Adipocyte (in vitro differentiated cells): ENCODE data around the gene GNB1.
"Not testable (repeated sequence)": the region's sequence is repeated elsewhere in the genome, so short reads cannot be mapped to it uniquely, and the experiment has no call there.

Source experiments
- DNase-seq: peaks from one replicate; pipeline ENCODE4 v3.0.0-alpha.2; 2015; ENCODE audit warnings: low read depth
- H3K27me3 ChIP-seq: replicated peaks from 2 replicates; pipeline ENCODE4 v1.7.0; 2013; ENCODE audit warnings: mild to moderate bottlenecking, low read length, moderate library complexity; ENCODE audit not compliant: control insufficient read depth, insufficient read depth
- H3K36me3 ChIP-seq: 2 replicates; pipeline ENCODE4 v1.7.0; 2013; ENCODE audit warnings: low read length, mild to moderate bottlenecking, moderate library complexity; ENCODE audit not compliant: control insufficient read depth, insufficient read depth, severe bottlenecking
- H3K4me1 ChIP-seq: 2 replicates; pipeline ENCODE4 v1.7.0; 2013; ENCODE audit warnings: mild to moderate bottlenecking, low read length, moderate library complexity; ENCODE audit not compliant: control insufficient read depth, insufficient read depth
- H3K4me3 ChIP-seq: 2 replicates; pipeline ENCODE4 v1.7.0; 2013; ENCODE audit warnings: mild to moderate bottlenecking, low read length, moderate library complexity
- H3K9ac ChIP-seq: 2 replicates; pipeline ENCODE4 v1.7.0; 2013; ENCODE audit warnings: mild to moderate bottlenecking, low read length, moderate library complexity
- H3K9me3 ChIP-seq: 2 replicates; pipeline ENCODE4 v1.7.0; 2013; ENCODE audit warnings: mild to moderate bottlenecking, low read length, moderate library complexity; ENCODE audit not compliant: control insufficient read depth

GNB1 gene

DNA sequence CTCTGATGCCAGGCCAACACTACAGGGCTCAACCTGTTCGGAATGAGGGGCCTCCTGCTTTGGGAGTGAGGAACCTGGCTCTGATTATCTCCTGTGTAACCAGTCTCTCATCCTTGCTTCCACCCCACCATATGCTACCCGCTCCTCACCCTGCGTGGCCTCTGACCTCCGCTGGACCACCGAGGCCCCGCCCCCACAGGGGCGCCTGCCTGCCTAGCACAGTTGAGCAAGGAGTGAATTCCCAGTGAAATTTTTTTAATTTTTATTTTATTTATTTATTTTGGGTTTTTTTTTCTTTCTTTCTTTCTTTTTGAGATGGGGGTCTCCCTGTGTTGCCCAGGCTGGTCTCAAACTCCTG, 1.9 kb upstream of the GNB1 start:
- Histone ChIP-seq H3K36me3 (no peaks in the 10 kb centered on the region), H3K27me3 (no peaks in the 10 kb centered on the region), H3K4me1 (peaks cover 37% of the 10 kb centered on the region), H3K9me3 (no peaks in the 10 kb centered on the region), H3K9ac (no peak overlapping the region), H3K4me3 (no peak overlapping the region)
- no peak for DNase-seq

DNA sequence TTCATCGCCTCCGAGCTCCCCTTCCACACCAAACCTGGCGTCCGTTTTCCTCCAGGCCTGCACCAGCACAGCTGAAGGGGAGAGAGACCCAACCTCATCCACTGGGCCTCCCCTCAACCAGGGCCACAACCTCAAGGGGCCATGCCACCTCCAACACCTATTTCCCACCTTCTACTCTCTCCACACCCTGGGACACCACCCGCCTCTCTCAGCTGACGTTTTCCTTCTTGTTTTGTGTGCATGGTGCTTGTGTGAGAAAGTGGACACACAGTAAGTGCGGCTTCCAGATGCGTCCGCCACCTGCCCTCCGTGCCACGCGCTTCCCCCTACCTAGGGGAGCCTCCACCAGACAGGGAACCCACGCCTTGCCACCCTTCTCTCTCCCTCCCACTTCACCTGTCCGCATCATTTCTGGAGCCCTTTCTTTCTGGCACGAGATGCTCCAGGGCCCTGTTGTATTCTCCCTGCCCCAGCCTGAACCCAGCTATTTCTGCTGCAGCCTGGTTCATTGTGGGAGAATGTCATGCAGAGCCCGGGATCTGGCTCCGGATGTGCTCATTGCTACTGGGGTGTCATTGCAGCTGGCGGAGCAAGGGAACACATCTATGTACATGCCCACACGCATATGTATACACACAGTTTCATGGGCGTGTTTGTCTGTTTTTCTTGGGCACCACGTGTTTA, 1.3 kb upstream of the GNB1 start:
- no peaks in the 10 kb centered on the region for H3K36me3 ChIP-seq
- peaks cover 42% of the 10 kb centered on the region for H3K4me1 ChIP-seq
- no peaks in the 10 kb centered on the region for H3K27me3 ChIP-seq
- H3K4me3 ChIP-seq = peak overlapping the region; percentile 79
- no peaks in the 10 kb centered on the region for H3K9me3 ChIP-seq
- no peak for DNase-seq
- H3K9ac ChIP-seq = peak overlapping the region; percentile 87

DNA sequence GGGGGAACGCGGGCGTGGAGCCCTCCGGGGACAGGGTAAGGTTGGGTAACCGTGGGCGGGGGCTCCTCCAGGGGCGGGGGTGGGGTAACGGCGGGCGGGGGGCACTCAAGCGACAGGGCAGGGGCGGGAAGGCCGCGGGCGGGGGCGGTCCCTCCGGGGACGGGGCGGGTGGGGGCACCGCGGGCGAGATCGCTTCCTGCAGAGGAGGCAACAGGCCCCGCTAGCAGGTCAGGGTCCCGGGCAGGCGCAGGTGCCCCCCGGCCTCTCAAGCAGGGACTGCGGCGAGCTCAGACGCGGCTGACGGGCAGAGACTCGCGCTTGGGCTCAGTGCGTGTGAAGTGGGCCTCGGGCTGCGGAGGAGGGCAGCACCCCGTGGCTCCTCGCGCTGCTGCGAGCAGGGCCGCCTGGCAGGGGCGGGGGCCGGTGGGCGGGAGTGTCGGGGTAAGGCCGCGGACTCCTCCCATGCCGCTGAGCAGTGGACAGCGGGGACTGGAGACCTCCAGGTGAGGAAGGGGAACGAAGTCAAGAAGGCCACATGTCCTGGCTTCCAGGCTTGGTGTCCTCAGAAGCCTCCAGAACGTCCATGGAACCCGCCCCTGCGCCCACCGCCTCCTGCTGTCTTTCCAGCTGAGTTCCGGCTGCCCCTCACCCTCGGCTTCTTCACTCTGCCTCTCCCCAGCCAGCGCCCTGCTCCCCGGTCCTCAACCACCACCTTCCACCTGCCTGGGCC, 627 bp upstream of the GNB1 start:
- H3K36me3 ChIP-seq = no peaks in the 10 kb centered on the region
- peak overlapping the region; percentile 87 for H3K9ac ChIP-seq
- peak overlapping the region; percentile 79 for H3K4me3 ChIP-seq
- no peaks in the 10 kb centered on the region for H3K9me3 ChIP-seq
- peaks cover 47% of the 10 kb centered on the region for H3K4me1 ChIP-seq
- DNase-seq = peak; percentile 80
- H3K27me3 ChIP-seq = no peaks in the 10 kb centered on the region

DNA sequence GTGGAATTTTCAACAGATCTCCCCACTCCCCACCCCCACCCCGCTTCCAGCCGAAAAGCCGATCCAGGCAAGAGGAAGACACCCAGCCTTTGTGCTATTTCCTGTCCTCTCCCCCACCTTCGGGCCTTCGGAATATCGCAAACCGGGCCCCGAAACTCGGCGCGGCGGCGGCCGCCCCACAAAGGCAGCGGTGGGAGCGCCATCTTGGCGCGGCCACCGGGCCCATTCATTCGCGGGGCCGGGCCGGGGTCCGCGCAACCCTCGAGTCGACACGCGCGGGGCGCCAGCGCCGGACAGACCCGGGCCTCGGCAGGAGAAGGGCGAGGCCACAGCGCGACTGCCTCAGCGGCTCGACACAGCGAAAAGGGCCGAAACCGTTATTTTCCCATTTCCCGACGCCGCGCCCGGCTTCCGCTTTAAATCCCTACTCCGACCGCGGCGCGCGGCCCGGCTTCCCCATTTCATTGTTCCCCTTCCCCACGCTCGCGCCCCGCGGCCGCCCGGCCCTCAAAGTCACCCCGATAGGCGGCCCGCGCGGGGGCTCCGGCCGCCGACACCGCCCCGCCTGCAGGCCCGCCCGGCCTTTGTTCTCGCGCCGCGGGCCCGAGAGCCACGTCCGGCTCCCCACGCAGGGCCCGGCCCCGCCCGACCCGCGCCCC, 911 bp downstream of the GNB1 start:
- peak; percentile 73 for DNase-seq
- H3K9me3 ChIP-seq = no peaks in the 10 kb centered on the region
- peak overlapping the region; percentile 95 for H3K9ac ChIP-seq
- H3K4me1 ChIP-seq = peaks cover 53% of the 10 kb centered on the region
- H3K27me3 ChIP-seq = no peaks in the 10 kb centered on the region
- H3K4me3 ChIP-seq = peak overlapping the region; percentile 91
- no peaks in the 10 kb centered on the region for H3K36me3 ChIP-seq

DNA sequence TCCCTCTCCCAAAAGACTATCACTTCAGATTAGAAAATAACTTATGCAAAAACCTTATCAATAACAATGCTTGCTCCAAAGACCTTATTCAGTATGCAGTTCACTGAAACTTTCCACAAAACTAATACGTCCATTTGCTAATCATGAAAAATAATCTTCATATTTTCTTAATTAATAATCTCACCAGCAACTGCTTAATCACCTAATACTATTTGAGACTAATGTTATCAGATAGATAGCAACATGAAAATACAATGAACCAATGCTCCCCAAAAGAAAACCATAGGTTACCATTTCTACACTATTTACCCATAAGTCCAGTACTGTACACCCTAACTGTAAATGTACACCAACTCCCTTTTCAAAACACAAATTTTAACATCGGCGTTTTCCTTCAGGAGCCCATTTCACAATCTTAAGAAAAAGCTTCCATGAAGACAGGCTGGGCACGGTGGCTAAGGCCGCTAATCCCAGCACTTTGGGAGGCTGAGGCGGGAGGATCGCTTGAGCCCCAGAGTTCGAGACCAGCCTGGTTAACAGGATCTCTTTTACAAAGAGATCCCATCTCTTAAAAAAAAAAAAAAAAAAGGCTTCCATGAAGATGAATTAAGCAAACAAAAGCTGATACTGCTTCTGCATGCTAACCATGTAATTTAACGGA, 1.7 kb downstream of the GNB1 start:
- H3K9ac ChIP-seq = peak overlapping the region; percentile 95
- peak overlapping the region; percentile 91 for H3K4me3 ChIP-seq
- H3K9me3 ChIP-seq = no peaks in the 10 kb centered on the region
- no peaks in the 10 kb centered on the region for H3K36me3 ChIP-seq
- peak; percentile 72 for DNase-seq
- H3K4me1 ChIP-seq = peaks cover 45% of the 10 kb centered on the region
- no peaks in the 10 kb centered on the region for H3K27me3 ChIP-seq

DNA sequence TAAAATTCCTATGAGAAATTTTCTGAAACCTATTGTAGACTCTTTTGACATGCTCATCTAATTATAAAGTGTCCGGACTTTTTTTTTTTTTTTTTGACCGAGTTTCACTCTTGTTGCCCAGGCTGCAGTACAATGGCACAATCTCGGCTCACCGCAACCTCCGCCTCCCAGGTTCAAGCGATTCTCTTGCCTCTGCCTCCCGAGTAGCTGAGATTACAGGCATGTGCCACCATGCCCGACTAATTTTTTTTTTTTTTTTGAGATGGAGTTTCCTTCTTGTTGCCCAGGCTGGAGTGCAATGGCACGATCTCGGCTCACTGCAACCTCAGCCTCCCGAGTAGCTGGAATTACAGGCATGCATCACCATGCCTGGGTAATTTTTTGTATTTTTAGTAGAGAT, 7.0 kb downstream of the GNB1 start:
- not testable (repeated sequence) for H3K4me3 ChIP-seq, H3K27me3 ChIP-seq, H3K36me3 ChIP-seq

DNA sequence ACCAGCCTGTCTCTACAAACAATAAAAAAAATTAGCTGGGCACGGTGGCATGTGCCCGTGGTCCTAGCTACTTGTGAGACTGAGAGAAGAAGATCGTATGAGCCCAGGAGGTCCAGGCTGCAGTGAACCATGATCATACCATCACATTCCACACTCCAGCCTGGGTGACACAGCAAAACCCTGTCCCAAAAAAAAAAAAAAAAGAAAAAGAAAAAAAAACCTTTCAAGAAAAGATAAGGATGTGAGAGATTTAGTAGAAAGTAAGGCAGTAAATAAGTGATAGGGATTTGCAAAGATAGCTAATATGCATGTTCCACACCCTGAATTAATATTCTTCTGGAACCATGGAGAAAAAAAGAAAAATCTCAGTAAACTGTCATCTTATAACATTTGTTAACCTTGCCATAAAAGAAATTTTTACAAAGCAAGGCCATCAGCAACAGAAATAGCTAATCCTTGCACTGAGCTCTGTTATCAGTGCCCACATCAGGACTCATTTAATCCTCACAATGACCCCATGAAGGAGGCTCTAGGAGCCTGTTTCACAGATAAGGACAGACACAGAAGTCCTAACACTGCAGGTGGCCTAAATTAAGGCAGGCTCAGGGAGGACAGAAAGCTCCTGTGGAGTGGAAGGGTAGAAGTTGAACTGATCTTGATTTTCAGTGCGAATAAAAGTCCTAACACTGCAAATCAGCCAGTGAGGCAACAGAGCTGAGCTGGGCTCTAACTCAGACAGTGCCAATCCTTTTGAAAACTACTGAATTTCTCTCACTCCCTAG, 7.6 kb downstream of the GNB1 start:
- Histone ChIP-seq H3K9ac (peak overlapping the region; percentile 27), H3K36me3 (no peaks in the 10 kb centered on the region), H3K4me1 (peaks cover 53% of the 10 kb centered on the region), H3K4me3 (no peak overlapping the region), H3K27me3 (no peaks in the 10 kb centered on the region), H3K9me3 (no peaks in the 10 kb centered on the region)
- peak; percentile 48 for DNase-seq

More for the DNA sequence above, 7.0 kb downstream of the GNB1 start:
- DNase-seq, H3K9ac ChIP-seq, H3K9me3 ChIP-seq: not testable (repeated sequence)
- peaks cover 59% of the 10 kb centered on the region for H3K4me1 ChIP-seq

DNA sequence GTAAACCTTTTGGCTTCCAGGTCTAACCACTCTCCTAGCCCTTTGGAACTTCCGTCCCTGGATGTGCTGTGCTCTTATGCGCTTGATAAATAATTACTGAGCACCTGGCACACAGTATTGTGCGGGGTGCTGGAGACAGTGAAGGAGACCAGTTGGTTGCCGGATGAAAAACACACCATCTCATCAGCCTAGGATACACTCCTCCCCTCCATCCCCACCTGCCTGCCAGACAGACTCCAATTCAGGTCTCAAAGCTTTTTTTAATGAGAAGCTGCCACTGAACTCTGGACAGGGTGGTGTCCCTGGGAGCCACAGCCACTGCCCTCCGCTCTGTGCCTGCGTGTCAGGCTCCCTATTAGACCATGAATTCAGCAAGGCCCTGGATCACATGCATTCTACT, 9.2 kb downstream of the GNB1 start:
- Histone ChIP-seq H3K9ac (no peak overlapping the region), H3K4me3 (no peak overlapping the region), H3K4me1 (peaks cover 39% of the 10 kb centered on the region), H3K27me3 (no peaks in the 10 kb centered on the region), H3K9me3 (no peaks in the 10 kb centered on the region), H3K36me3 (peaks cover under 1% of the 10 kb centered on the region)
- DNase-seq = no peak

DNA sequence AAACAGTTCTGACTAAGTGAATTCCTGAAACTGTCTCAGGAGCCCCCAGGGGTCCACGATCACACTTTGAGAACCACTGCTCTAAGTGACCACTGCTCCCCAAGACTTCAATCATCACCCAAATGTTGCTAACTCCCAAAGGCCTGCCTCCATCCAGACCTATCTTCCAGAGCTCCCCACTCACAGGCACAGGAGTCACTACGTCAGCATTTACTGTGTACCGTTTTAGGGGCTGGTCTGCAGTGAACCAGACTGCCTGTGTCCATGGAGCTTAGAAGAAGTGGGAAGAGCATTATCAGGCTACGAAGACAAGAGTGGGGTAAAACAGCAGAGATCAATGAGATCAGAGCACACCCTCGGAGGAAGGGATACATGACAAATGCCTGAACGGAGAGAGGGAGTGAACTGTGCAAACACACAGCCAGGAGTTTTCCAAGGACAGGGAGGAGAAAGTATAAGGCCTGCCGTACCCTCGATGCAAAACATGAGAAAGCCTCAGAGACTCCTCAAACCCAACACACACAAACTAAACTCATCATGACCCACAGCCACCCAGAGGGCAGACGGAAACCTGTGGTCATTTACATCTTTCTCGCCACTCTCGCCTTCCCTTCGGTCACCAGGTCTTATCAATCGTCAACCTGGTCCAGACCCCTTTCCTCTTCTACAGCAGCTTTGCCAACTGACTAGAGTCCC, 10.1 kb downstream of the GNB1 start:
- H3K9me3 ChIP-seq = no peaks in the 10 kb centered on the region
- H3K4me3 ChIP-seq = no peak overlapping the region
- no peak overlapping the region for H3K9ac ChIP-seq
- H3K36me3 ChIP-seq = peaks cover 10% of the 10 kb centered on the region
- no peaks in the 10 kb centered on the region for H3K27me3 ChIP-seq
- H3K4me1 ChIP-seq = peaks cover 41% of the 10 kb centered on the region
- DNase-seq = no peak

DNA sequence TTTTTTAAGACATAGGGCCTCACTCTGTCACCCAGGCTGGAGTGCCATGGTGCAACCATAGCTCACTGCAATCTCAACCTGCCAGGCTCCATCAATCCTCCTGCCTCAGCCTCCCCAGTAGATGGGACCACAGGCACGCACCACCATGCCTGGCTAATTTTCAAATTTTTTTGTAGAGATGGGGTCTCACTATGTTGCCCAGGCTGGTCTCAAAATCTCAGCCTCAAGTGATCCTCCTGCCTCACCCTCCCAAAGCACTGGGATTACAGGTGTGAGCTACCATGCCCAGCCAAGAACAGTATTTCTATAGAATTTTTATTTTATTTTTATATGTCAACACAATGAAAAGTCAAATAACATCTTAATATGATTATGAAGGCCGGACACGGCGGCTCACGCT, 10.9 kb downstream of the GNB1 start:
- no peaks in the 10 kb centered on the region for H3K9me3 ChIP-seq
- H3K36me3 ChIP-seq = peaks cover 16% of the 10 kb centered on the region
- H3K4me3 ChIP-seq = no peak overlapping the region
- no peaks in the 10 kb centered on the region for H3K27me3 ChIP-seq
- no peak for DNase-seq
- no peak overlapping the region for H3K9ac ChIP-seq
- H3K4me1 ChIP-seq = peaks cover 42% of the 10 kb centered on the region
